GM23338 (cell line): ENCODE measurements around the gene SLC37A4. TPM values are rescaled to one million over a fixed set of nuclear protein-coding genes. Genes with fewer than 3 reads are reported as not detected.

Experiments used
- ATAC-seq: fragments of 200-7000 bp; cut with Tn5 transposase; 3 replicates; pipeline ENCODE4 v1.9.1; 2020
- DNase-seq: peaks from one replicate; pipeline ENCODE4 v3.0.0-alpha.2; 2015; ENCODE audit warnings: low spot score
- H2AFZ ChIP-seq: fragments of 200-600 bp; sonication (generic); 2 replicates; pipeline ENCODE4 v1.8.0; 2016; ENCODE audit warnings: antibody characterized with exemption, mild to moderate bottlenecking, moderate library complexity
- H3F3A ChIP-seq: fragments of 200-600 bp; sonication (generic); replicated peaks from 2 replicates; pipeline ENCODE4 v1.8.0; 2017; ENCODE audit warnings: antibody characterized with exemption, mixed run types, low read depth
- H3K27ac ChIP-seq: fragments of 200-600 bp; sonication (generic); 2 replicates; pipeline ENCODE4 v1.6.1; 2016; ENCODE audit warnings: low read depth
- H3K27me3 ChIP-seq: fragments of 200-600 bp; sonication (generic); 2 replicates; pipeline ENCODE4 v1.8.0; 2016; ENCODE audit warnings: mild to moderate bottlenecking, mixed run types, moderate library complexity; ENCODE audit not compliant: insufficient read depth
- H3K36me3 ChIP-seq: fragments of 200-600 bp; sonication (generic); 2 replicates; pipeline ENCODE4 v1.8.0; 2016; ENCODE audit warnings: mild to moderate bottlenecking; ENCODE audit not compliant: insufficient read depth
- H3K4me1 ChIP-seq: fragments of 200-600 bp; sonication (generic); 2 replicates; pipeline ENCODE4 v1.8.0; 2016; ENCODE audit warnings: mild to moderate bottlenecking, moderate library complexity; ENCODE audit not compliant: insufficient read depth
- H3K4me2 ChIP-seq: fragments of 200-600 bp; sonication (generic); 2 replicates; pipeline ENCODE4 v1.7.1; 2017; ENCODE audit warnings: mixed run types
- H3K4me3 ChIP-seq: fragments of 200-600 bp; sonication (generic); 2 replicates; pipeline ENCODE4 v1.6.1; 2016; ENCODE audit warnings: mixed run types
- H3K79me2 ChIP-seq: fragments of 200-600 bp; sonication (generic); replicated peaks from 2 replicates; pipeline ENCODE4 v1.8.0; 2017; ENCODE audit warnings: mild to moderate bottlenecking; ENCODE audit not compliant: insufficient read depth
- H3K9me2 ChIP-seq: fragments of 200-600 bp; sonication (generic); 2 replicates; pipeline ENCODE4 v1.8.0; 2017; ENCODE audit not compliant: insufficient read depth
- H4K20me1 ChIP-seq: fragments of 200-600 bp; sonication (generic); replicated peaks from 2 replicates; pipeline ENCODE4 v1.8.0; 2017; ENCODE audit warnings: mild to moderate bottlenecking; ENCODE audit not compliant: insufficient read depth
- H3K27ac Mint-ChIP-seq: 2 replicates; pipeline ENCODE4 v1.8.0; 2020; ENCODE audit warnings: inconsistent platforms, mild to moderate bottlenecking, moderate library complexity, mixed read lengths
- H3K27me3 Mint-ChIP-seq: 3 replicates; pipeline ENCODE4 v1.8.0; 2022; ENCODE audit warnings: low read depth, mild to moderate bottlenecking, moderate library complexity, mixed read lengths, inconsistent platforms; ENCODE audit not compliant: insufficient read depth, poor library complexity
- H3K36me3 Mint-ChIP-seq: 3 replicates; pipeline ENCODE4 v1.8.0; 2021; ENCODE audit warnings: low read depth, mild to moderate bottlenecking, inconsistent platforms, moderate library complexity, mixed read lengths
- H3K4me1 Mint-ChIP-seq: 3 replicates; pipeline ENCODE4 v1.8.0; 2020; ENCODE audit warnings: mild to moderate bottlenecking, inconsistent platforms, mixed read lengths
- H3K4me3 Mint-ChIP-seq: 3 replicates; pipeline ENCODE4 v1.8.0; 2021; ENCODE audit warnings: moderate library complexity, mild to moderate bottlenecking, inconsistent platforms, mixed read lengths
- H3K9me3 Mint-ChIP-seq: 3 replicates; pipeline ENCODE4 v1.8.0; 2020; ENCODE audit warnings: moderate library complexity, mild to moderate bottlenecking, inconsistent platforms, mixed read lengths
- CREB1 ChIP-seq: fragments of 250-450 bp; sonication (Bioruptor Pico); IDR thresholded peaks from 2 replicates; pipeline ENCODE4 v1.5.0; 2020; ENCODE audit warnings: low read depth, mild to moderate bottlenecking, moderate library complexity
- EZH2 ChIP-seq: fragments of 200-600 bp; sonication (generic); IDR thresholded peaks from one replicate; pipeline ENCODE4 v1.8.0; 2017; ENCODE audit warnings: antibody characterized with exemption, mild to moderate bottlenecking, low read depth; ENCODE audit not compliant: unreplicated experiment
- EZH2phosphoT487 ChIP-seq: fragments of 200-600 bp; sonication (generic); IDR thresholded peaks from one replicate; pipeline ENCODE4 v1.8.1; 2018; ENCODE audit warnings: antibody characterized with exemption; ENCODE audit not compliant: unreplicated experiment
- JUNB ChIP-seq: IDR thresholded peaks from one replicate; pipeline ENCODE4 v1.6.1; 2016; ENCODE audit warnings: antibody characterized with exemption; ENCODE audit not compliant: unreplicated experiment
- NANOG ChIP-seq: IDR thresholded peaks from 2 replicates; pipeline ENCODE4 v1.6.1; 2016; ENCODE audit warnings: antibody characterized with exemption, borderline replicate concordance
- POLR2AphosphoS5 ChIP-seq: IDR thresholded peaks from 2 replicates; pipeline ENCODE4 v1.6.1; 2016; ENCODE audit warnings: antibody characterized with exemption, low read depth
- STAT1 ChIP-seq: IDR thresholded peaks from one replicate; pipeline ENCODE4 v1.6.1; 2016; ENCODE audit warnings: antibody characterized with exemption; ENCODE audit not compliant: unreplicated experiment
- ZNF114 ChIP-seq: fragments of 250-450 bp; sonication (Bioruptor Pico); IDR thresholded peaks from 2 replicates; pipeline ENCODE4 v1.5.0; 2020; ENCODE audit warnings: mild to moderate bottlenecking, moderate library complexity
- ZNF331 ChIP-seq: fragments of 250-450 bp; sonication (Bioruptor Pico); IDR thresholded peaks from 2 replicates; pipeline ENCODE4 v1.5.0; 2020; ENCODE audit warnings: low read depth, mild to moderate bottlenecking, moderate library complexity
- polyA plus RNA-seq: library from polyadenylated mRNA; unstranded; fragments of >200 nt; fragmentation: Nextera tagmentation; extraction: Ambion mirVana; gene quantifications from 2 replicates; pipeline ENCODE4 v1.2.1, GENCODE V29; 2016
- total RNA-seq: library from RNA; depleted of rRNA; stranded (reverse); fragments of >200 nt; shearing (Covaris generic); gene quantifications from 2 replicates; pipeline ENCODE4 v1.2.3, GENCODE V29; 2014
- TF ChIP-seq, protein P1 (sequence below): fragments of 250-450 bp; sonication (Bioruptor Pico); IDR thresholded peaks from 2 replicates; pipeline ENCODE4 v1.5.0; 2020; ENCODE audit warnings: mild to moderate bottlenecking, moderate library complexity
- TF ChIP-seq, protein P2 (sequence below): IDR thresholded peaks from 2 replicates; pipeline ENCODE4 v1.6.1; 2016; ENCODE audit warnings: antibody characterized with exemption
- TF ChIP-seq, protein P3 (sequence below): IDR thresholded peaks from one replicate; pipeline ENCODE4 v1.6.1; 2018; ENCODE audit warnings: antibody characterized with exemption; ENCODE audit not compliant: unreplicated experiment
- TF ChIP-seq, protein P4 (sequence below), 2 experiments: fragments of 200-600 bp in 1 of 2; sonication (generic) in 1 of 2; conservative IDR thresholded peaks; 2 replicates each; pipeline versions ENCODE4 v1.5.1 to v1.6.1; 2016 to 2017; ENCODE audit warnings: antibody characterized with exemption in 2 of 2, low read depth in 2 of 2, mild to moderate bottlenecking in 2 of 2, moderate library complexity in 1 of 2

Gene SLC37A4
- total and polyA plus RNA-seq, 2 experiments from 2014 or later, result 23.4 to 56.4 TPM

DNA sequence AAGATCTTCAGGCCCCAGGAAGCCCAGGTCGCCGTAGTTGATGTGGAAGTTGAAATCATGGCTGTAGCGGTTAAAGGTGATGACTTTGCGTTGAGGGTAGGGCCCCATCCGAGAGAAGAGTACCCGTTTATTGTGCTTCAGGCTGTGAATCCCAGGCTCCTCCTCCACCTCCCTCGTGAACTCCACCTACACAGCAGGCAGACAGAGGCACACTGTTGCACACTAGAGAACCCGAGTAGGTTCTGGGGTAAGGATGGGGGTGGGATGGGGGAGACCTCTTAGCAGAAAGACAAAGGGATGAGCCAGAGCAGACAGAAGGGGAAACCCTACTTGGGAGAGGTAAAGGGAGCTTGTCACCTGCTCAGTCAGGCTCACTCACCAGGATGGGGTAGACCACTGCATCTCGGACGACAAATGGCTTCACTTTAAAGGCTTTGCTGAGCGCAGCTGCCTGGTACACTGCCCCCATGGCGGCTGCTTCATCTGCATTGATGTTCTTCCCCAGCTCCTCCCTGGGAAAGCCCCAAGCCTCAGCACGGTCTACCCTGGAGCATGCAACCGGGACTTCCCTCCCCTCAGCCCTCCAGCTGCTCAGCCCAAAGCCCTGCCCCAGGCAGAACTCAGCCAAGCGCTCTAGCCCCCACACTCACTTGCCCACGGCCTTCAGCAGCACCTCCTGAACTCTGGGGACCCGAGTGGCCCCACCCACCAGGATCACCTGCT is 20.9 kb upstream of the SLC37A4 start:
- no peak overlapping the region for H3K27ac ChIP-seq
- peaks cover 7% of the 10 kb centered on the region; the same call in 1 of the 2 replicates for H3F3A ChIP-seq
- peaks cover 36% of the 10 kb centered on the region for H3K79me2 ChIP-seq
- no peak for DNase-seq
- no peak overlapping the region for H3K4me2 ChIP-seq
- Mint-ChIP-seq H3K9me3 (no peaks in the 10 kb centered on the region), H3K36me3 (peaks cover 95% of the 10 kb centered on the region), H3K27me3 (peaks cover 17% of the 10 kb centered on the region), H3K4me3 (no peak overlapping the region), H3K27ac (no peak overlapping the region), H3K4me1 (peaks cover 9% of the 10 kb centered on the region)
- peaks cover 8% of the 10 kb centered on the region for H3K4me1 ChIP-seq
- H3K27me3 ChIP-seq, result no peaks in the 10 kb centered on the region
- H4K20me1 ChIP-seq, result peaks cover 31% of the 10 kb centered on the region
- TF ChIP-seq, protein P1, sequence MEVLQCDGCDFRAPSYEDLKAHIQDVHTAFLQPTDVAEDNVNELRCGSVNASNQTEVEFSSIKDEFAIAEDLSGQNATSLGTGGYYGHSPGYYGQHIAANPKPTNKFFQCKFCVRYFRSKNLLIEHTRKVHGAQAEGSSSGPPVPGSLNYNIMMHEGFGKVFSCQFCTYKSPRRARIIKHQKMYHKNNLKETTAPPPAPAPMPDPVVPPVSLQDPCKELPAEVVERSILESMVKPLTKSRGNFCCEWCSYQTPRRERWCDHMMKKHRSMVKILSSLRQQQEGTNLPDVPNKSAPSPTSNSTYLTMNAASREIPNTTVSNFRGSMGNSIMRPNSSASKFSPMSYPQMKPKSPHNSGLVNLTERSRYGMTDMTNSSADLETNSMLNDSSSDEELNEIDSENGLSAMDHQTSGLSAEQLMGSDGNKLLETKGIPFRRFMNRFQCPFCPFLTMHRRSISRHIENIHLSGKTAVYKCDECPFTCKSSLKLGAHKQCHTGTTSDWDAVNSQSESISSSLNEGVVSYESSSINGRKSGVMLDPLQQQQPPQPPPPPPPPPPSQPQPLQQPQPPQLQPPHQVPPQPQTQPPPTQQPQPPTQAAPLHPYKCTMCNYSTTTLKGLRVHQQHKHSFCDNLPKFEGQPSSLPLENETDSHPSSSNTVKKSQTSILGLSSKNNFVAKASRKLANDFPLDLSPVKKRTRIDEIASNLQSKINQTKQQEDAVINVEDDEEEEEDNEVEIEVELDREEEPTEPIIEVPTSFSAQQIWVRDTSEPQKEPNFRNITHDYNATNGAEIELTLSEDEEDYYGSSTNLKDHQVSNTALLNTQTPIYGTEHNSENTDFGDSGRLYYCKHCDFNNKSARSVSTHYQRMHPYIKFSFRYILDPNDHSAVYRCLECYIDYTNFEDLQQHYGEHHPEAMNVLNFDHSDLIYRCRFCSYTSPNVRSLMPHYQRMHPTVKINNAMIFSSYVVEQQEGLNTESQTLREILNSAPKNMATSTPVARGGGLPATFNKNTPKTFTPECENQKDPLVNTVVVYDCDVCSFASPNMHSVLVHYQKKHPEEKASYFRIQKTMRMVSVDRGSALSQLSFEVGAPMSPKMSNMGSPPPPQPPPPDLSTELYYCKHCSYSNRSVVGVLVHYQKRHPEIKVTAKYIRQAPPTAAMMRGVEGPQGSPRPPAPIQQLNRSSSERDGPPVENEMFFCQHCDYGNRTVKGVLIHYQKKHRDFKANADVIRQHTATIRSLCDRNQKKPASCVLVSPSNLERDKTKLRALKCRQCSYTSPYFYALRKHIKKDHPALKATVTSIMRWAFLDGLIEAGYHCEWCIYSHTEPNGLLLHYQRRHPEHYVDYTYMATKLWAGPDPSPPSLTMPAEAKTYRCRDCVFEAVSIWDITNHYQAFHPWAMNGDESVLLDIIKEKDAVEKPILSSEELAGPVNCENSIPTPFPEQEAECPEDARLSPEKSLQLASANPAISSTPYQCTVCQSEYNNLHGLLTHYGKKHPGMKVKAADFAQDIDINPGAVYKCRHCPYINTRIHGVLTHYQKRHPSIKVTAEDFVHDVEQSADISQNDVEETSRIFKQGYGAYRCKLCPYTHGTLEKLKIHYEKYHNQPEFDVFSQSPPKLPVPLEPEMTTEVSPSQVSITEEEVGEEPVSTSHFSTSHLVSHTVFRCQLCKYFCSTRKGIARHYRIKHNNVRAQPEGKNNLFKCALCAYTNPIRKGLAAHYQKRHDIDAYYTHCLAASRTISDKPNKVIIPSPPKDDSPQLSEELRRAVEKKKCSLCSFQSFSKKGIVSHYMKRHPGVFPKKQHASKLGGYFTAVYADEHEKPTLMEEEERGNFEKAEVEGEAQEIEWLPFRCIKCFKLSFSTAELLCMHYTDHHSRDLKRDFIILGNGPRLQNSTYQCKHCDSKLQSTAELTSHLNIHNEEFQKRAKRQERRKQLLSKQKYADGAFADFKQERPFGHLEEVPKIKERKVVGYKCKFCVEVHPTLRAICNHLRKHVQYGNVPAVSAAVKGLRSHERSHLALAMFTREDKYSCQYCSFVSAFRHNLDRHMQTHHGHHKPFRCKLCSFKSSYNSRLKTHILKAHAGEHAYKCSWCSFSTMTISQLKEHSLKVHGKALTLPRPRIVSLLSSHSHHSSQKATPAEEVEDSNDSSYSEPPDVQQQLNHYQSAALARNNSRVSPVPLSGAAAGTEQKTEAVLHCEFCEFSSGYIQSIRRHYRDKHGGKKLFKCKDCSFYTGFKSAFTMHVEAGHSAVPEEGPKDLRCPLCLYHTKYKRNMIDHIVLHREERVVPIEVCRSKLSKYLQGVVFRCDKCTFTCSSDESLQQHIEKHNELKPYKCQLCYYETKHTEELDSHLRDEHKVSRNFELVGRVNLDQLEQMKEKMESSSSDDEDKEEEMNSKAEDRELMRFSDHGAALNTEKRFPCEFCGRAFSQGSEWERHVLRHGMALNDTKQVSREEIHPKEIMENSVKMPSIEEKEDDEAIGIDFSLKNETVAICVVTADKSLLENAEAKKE (CRISPR knock-in tag), result no peak
- TF ChIP-seq, protein P2, sequence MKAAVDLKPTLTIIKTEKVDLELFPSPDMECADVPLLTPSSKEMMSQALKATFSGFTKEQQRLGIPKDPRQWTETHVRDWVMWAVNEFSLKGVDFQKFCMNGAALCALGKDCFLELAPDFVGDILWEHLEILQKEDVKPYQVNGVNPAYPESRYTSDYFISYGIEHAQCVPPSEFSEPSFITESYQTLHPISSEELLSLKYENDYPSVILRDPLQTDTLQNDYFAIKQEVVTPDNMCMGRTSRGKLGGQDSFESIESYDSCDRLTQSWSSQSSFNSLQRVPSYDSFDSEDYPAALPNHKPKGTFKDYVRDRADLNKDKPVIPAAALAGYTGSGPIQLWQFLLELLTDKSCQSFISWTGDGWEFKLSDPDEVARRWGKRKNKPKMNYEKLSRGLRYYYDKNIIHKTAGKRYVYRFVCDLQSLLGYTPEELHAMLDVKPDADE, result no peak
- TF ChIP-seq ZNF114 (CRISPR knock-in tag), result no peak
- no peak for TF ChIP-seq STAT1
- TF ChIP-seq ZNF331, result no peak
- TF ChIP-seq, protein P3, sequence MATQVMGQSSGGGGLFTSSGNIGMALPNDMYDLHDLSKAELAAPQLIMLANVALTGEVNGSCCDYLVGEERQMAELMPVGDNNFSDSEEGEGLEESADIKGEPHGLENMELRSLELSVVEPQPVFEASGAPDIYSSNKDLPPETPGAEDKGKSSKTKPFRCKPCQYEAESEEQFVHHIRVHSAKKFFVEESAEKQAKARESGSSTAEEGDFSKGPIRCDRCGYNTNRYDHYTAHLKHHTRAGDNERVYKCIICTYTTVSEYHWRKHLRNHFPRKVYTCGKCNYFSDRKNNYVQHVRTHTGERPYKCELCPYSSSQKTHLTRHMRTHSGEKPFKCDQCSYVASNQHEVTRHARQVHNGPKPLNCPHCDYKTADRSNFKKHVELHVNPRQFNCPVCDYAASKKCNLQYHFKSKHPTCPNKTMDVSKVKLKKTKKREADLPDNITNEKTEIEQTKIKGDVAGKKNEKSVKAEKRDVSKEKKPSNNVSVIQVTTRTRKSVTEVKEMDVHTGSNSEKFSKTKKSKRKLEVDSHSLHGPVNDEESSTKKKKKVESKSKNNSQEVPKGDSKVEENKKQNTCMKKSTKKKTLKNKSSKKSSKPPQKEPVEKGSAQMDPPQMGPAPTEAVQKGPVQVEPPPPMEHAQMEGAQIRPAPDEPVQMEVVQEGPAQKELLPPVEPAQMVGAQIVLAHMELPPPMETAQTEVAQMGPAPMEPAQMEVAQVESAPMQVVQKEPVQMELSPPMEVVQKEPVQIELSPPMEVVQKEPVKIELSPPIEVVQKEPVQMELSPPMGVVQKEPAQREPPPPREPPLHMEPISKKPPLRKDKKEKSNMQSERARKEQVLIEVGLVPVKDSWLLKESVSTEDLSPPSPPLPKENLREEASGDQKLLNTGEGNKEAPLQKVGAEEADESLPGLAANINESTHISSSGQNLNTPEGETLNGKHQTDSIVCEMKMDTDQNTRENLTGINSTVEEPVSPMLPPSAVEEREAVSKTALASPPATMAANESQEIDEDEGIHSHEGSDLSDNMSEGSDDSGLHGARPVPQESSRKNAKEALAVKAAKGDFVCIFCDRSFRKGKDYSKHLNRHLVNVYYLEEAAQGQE, result no peak
- TF ChIP-seq JUNB, result no peak
- TF ChIP-seq EZH2, result no peak
- TF ChIP-seq POLR2AphosphoS5, result no peak
- TF ChIP-seq EZH2phosphoT487, result no peak
- no peak for TF ChIP-seq NANOG
- TF ChIP-seq CREB1 (CRISPR knock-in tag), result no peak
- TF ChIP-seq, protein P4, sequence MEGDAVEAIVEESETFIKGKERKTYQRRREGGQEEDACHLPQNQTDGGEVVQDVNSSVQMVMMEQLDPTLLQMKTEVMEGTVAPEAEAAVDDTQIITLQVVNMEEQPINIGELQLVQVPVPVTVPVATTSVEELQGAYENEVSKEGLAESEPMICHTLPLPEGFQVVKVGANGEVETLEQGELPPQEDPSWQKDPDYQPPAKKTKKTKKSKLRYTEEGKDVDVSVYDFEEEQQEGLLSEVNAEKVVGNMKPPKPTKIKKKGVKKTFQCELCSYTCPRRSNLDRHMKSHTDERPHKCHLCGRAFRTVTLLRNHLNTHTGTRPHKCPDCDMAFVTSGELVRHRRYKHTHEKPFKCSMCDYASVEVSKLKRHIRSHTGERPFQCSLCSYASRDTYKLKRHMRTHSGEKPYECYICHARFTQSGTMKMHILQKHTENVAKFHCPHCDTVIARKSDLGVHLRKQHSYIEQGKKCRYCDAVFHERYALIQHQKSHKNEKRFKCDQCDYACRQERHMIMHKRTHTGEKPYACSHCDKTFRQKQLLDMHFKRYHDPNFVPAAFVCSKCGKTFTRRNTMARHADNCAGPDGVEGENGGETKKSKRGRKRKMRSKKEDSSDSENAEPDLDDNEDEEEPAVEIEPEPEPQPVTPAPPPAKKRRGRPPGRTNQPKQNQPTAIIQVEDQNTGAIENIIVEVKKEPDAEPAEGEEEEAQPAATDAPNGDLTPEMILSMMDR (conservative IDR thresholded peaks at IDR 0.05; ENCODE audit: low read depth in 2 of 2), result no peak
- H3K36me3 ChIP-seq, result peaks cover 66% of the 10 kb centered on the region
- ATAC-seq, result no peak
- no peaks in the 10 kb centered on the region for H3K9me2 ChIP-seq
- H2AFZ ChIP-seq, result no peak overlapping the region
- H3K4me3 ChIP-seq, result no peak overlapping the region
